ENCODE measurements around the gene EEF2KMT.

The EEF2KMT gene

GRCh38 chr16:5041600-5042133 lies 55.9 kb downstream of the EEF2KMT start:
- no peak for DNase-seq (ENCODE audit: low read depth)

- no peak for DNase-seq (ENCODE audit: low read depth)
Measured at GRCh38 chr16:5040451-5040850, 57.1 kb downstream of the EEF2KMT start.

- no peak for DNase-seq (ENCODE audit: low read depth)
Measured at GRCh38 chr16:5036228-5037156, 61.1 kb downstream of the EEF2KMT start.

- no peak for DNase-seq (ENCODE audit: low read depth)
Measured at GRCh38 chr16:5035909-5036227, 61.7 kb downstream of the EEF2KMT start.
